ENCODE data around the gene PBRM1.

The PBRM1 gene

DNA sequence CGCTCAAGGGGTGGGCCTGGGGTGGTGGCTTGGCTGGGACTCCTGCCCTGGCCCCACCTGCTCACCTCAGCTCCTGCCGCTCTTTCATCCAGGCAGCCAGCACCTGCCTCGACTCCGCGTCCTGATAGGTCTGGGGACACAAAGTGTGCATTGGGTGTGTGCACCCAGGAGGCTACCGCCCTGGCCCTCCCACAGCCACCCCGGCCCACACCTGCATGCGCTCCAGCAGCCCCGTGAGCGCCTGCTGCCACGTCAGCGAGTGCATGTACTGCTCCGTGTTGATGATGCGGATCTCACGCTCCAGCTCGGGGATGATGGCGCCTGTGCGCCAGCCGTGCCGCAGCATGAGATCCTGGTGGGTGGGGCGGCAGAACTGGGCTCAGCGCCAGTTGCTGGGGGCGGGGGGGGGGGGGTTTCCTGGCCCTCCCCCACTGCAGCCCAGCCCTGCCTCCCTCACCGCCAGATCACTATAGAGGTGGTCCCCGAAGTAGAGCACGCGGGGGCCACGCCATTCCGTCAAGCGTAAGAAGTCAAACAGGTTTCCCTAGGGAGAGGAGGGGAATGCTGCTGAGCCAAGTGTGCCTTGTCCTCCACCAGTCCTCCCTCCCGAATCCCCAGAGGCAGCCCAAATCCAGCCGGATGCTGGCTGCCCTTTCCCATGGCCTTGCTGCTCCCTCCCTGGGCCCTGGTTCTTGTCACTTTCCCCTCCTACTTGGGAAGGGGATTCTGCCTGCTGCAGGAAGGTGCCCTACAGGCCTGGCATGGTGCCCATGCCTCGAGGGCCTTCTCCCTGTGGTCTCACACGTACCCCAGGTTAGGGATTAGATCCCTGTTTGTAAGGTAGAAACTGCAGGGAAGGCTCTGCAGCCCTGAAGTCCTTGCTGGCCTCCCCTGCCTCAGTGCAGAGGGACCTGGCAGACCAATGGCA, 160.7 kb downstream of the PBRM1 start:
- DNase-seq (ENCODE audit: low spot score), result no peak

DNA sequence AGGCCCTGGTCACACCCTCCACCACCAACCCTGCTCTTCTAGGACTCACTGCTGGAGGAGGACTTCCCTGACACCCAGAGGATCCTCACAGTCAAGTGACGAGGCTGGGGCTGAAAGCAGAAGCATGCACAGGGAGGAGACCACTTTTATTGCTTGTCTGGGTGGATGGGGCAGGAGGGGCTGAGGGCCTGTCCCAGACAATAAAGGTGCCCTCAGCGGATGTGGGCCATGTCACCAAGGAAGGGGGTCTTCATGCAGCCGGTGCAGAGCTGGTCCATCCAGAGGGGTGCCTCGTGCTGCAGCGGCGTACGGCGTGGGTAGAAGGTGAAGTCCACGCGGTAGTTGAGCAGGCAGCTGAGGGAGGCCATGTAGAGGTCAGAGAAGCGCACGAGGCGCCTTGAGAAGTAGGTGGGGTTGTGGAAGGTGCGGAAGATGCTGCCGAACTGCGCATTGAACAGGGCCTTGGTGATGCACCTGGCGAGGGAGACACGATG, 161.4 kb downstream of the PBRM1 start:
- DNase-seq (ENCODE audit: low spot score), result no peak

DNA sequence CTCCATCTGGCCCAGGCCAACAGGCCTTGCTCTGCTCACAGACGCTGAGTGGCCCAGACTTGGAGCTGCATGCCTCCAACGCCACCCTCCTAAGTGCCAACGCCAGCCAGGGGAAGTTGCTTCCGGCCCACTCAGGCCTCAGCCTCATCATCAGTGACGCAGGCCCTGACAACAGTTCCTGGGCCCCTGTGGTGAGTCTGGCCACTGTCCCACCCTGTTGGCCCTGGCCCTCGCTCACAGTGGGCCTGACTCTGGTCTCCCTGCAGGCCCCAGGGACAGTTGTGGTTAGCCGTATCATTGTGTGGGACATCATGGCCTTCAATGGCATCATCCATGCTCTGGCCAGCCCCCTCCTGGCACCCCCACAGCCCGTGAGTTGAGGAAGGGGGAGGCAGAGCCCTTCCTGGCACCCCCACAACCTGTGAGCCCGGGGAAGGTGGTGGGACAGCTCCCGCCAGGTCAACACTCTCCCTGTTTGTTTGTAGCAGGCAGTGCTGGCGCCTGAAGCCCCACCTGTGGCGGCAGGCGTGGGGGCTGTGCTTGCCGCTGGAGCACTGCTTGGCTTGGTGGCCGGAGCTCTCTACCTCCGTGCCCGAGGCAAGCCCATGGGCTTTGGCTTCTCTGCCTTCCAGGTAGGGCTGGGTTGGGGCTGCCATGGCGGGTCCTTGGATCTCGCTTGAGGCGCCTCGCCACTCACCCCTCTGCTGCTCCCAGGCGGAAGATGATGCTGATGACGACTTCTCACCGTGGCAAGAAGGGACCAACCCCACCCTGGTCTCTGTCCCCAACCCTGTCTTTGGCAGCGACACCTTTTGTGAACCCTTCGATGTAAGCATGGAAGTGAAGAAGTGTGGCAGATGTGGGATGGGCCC, 162.1 kb downstream of the PBRM1 start:
- no peak for DNase-seq (ENCODE audit: low spot score)

DNA sequence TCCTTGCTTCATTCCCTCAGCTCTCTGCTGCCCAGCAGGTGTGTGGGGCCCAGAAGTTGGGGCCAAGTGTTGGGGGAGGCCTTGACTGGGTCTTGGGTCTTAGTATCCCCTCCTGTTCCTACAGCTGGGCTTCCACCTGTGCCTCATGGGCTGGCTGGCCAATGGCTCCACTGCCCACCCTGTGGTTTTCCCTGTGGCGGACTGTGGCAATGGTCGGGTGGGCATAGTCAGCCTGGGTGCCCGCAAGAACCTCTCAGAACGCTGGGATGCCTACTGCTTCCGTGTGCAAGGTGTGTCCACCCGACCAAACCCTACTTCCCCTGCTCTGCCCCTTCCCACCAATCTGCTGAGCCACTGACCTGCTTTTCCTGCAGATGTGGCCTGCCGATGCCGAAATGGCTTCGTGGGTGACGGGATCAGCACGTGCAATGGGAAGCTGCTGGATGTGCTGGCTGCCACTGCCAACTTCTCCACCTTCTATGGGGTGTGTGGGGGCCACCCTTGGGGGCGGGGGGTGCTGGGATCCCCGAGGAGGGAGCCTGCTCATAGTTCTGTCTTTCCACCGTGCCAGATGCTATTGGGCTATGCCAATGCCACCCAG, 163.0 kb downstream of the PBRM1 start:
- no peak for DNase-seq (ENCODE audit: low spot score)

GRCh38 chr3:52521881-52522650, 163.6 kb downstream of the PBRM1 start:
- DNase-seq (ENCODE audit: low spot score), result no peak

DNA sequence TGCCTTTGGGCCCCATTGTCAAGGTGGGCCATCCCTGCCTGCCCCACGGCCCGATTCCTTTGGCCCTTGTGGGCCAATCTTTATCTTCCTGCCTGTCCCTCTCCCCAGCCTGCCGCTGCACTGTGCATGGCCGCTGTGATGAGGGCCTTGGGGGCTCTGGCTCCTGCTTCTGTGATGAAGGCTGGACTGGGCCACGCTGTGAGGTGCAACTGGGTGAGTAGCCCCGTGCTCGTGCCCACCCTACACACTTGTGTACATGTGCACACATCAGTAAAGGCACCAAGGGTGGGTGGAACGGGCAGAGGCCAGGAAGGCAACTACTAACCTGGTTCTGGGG, 164.3 kb downstream of the PBRM1 start:
- no peak for DNase-seq (ENCODE audit: low spot score)

DNA sequence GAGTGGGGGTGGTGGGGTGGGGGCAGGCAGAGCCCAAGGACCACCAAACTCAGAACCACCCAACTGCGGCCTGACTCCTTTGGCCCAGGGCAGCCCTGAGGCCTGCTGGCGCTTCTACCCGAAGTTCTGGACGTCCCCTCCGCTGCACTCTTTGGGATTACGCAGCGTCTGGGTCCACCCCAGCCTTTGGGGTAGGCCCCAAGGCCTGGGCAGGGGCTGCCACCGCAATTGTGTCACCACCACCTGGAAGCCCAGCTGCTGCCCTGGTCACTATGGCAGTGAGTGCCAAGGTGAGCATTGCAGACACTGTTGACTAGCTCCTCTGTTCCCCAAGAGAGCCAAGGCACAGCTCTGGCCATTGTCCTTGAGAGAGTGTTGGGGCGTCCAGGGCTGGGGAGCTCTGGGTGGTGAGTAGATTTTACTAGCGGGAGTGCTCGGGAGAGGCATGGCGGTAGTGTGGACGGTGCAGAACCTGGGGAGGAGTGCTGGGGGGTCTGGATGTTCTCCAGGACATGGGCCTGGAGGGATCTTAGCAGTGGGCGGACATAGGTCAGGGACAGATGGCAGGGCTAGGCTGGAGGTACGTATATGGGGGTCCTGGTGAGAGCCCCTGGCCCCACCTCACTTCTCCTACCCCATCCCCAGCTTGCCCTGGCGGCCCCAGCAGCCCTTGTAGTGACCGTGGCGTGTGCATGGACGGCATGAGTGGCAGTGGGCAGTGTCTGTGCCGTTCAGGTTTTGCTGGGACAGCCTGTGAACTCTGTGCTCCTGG, 164.8 kb downstream of the PBRM1 start:
- DNase-seq (ENCODE audit: low spot score), result no peak

DNA sequence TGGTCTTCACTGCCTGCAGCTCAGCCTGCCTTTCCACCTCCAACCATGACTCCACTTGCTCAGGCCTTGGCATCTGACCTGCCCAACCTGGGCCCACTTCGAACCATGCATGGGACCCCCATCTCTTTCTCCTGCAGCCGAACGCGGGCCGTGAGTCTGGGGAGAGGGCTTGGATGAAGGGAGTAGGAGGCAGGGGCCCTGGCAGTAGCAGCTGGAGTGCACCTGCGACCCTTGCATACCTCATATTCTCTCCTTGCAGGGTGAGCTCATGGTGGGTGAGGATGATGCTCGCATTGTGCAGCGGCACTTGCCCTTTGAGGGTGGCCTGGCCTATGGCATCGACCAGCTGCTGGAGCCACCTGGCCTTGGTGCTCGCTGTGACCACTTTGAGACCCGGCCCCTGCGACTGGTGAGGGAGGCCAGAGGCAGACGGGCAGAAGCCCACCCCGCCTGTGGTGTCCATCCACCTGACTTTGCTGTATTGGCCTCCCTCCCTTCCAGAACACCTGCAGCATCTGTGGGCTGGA, 165.5 kb downstream of the PBRM1 start:
- DNase-seq (ENCODE audit: low spot score), result no peak

DNA sequence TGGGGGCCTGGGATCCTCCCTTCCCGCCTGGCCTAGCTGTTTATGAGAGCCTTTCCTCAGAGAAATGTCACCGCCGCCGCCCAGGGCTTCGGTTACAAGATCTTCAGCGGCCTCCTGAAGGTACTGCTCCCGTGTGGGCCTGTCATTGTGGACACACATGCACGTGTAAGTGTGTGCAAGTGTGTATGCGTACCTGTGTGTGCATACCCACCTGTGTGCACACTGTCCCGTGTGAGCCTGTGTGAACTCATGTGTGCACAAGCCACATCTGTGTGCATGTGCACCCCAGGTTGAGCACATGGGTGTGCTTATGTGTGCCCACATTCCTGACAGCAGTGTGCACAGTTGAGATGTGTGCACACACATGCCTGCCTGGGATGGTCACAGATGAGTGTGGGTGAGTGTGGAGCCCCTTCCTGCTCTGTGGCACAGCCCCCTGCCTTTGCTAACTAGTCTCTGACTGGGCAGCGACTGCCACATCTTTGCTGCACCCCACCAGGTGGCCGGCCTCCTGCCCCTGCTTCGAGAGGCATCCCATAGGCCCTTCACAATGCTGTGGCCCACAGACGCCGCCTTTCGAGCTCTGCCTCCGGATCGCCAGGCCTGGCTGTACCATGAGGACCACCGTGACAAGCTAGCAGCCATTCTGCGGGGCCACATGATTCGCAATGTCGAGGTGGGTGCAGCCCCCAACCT, 166.1 kb downstream of the PBRM1 start:
- DNase-seq (ENCODE audit: low spot score), result no peak

- DNase-seq (ENCODE audit: low spot score), result no peak
Measured at GRCh38 chr3:52518723-52519444, 166.8 kb downstream of the PBRM1 start.

DNA sequence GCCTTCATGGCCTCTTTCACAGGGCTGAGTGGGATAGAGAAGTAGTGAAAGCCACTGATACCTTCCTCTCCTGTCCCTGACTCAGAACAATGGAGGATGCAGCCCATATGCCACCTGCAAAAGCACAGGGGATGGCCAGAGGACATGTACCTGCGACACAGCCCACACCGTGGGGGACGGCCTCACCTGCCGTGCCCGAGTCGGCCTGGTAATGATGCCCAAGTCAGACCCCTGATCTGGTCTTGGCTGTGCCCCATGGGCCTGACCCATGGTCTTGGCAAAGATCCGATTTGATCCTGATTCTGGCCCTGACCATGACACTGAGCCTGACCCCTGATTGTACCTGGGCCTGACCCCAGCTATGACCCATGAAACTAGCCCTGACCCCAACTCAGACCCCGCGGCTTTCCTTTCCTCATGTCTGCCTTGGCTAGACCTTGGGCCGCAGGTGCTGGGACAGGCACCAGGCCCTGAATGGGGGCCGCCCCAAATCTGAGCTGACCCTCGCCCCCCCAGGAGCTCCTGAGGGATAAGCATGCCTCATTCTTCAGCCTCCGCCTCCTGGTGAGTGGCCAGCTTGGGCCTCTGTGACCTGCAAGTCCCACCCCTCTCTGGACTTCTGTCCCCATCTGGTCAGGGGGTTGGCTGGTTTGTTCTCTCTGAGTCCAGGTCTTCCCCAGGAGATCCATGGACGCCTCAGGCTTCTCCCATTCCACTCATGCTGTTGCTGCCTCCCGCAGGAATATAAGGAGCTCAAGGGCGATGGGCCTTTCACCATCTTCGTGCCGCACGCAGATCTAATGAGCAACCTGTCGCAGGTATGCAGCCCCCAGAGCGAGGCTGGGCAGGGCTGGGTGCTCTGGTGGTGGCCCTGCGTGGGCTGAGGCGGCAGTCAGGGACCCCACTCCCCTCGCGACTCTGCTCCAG, 167.7 kb downstream of the PBRM1 start:
- DNase-seq (ENCODE audit: low spot score), result no peak

DNA sequence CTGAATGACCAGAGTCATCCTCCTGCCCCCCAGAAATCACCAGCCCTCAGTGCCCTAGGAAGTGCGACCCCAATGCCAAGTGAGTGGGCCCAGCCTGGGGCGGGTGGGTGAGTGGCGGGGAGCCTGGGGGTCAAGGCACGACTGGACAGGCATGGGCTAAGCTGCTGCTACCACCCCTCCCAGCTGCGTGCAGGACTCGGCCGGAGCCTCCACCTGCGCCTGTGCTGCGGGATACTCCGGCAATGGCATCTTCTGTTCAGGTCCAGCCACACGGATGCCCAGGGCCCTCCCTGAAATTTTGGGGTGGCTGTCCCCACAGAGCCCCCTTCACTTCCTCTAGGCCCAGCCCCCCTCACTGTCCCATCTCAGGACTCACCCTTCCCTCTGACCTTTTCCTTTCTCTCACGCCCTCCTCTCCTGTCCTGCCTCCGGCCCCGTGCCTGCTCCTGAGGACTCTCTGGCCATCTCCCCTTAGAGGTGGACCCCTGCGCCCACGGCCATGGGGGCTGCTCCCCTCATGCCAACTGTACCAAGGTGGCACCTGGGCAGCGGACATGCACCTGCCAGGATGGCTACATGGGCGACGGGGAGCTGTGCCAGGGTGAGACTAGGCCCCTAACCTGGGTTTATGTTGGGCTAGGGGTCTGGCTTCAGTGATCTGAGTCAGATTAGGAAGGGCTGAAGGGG, 169.1 kb downstream of the PBRM1 start:
- no peak for DNase-seq (ENCODE audit: low spot score)

- DNase-seq (ENCODE audit: low spot score), result no peak
Measured at GRCh38 chr3:52515192-52515591, 170.5 kb downstream of the PBRM1 start.

GRCh38 chr3:52514576-52514975, 171.1 kb downstream of the PBRM1 start:
- DNase-seq (ENCODE audit: low spot score), result no peak

GRCh38 chr3:52513281-52513680, 172.4 kb downstream of the PBRM1 start:
- DNase-seq (ENCODE audit: low spot score), result no peak

DNA sequence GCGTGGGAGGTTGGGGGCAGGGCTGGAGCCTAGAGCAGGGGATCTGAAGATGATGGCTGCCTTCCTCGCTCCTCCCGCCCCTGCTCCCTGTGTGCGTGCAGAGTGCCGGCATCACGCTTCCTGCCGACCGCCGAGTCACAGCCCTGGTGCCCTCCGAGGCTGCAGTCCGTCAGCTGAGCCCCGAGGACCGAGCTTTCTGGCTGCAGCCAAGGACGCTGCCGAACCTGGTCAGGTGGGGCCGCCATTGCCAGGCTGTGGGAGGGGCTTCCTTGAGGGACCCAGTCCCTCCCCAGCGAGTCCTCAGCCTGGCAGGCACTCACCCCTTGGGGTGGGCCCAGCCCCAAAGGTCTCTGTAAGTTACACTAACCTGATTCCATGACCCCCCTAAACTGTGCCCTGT, 173.0 kb downstream of the PBRM1 start:
- no peak for DNase-seq (ENCODE audit: low spot score)

- no peak for DNase-seq (ENCODE audit: low spot score)
Measured at GRCh38 chr3:52512105-52512504, 173.6 kb downstream of the PBRM1 start.

- no peak for DNase-seq (ENCODE audit: low spot score)
Measured at GRCh38 chr3:52511509-52511908, 174.2 kb downstream of the PBRM1 start.
